HCT116 (cell line): ENCODE data around the gene HCRT. TPM values are rescaled to one million over a fixed set of nuclear protein-coding genes. Genes with fewer than 3 reads are reported as not detected.

Experiments used
- ATAC-seq: fragments of 200-7000 bp; cut with Tn5 transposase; 2 replicates; pipeline ENCODE4 v1.9.1; 2020; ENCODE audit warnings: mild to moderate bottlenecking, moderate library complexity
- BruUV-seq: library from RNA; stranded (reverse); fragments of 400-500 nt; replicated peaks from 2 replicates; lab custom pipeline; 2021; lab: Mats Ljungman, UMichigan
- CTCF ChIA-PET: fragments of 300-600 bp; sonication (Branson Sonifier 250); formaldehyde crosslinking; loops from one replicate; lab custom pipeline; 2021; ENCODE audit warnings: antibody characterized with exemption; lab: Charles Lee
- POLR2A ChIA-PET: fragments of 300-600, 350-600 bp; sonication (Branson Sonifier 250); formaldehyde crosslinking; loops from one replicate; lab custom pipeline; 2021; ENCODE audit warnings: antibody characterized with exemption; lab: Charles Lee
- RAD21 ChIA-PET, 2 experiments: fragments of 300-600 bp; sonication (Branson Sonifier 250); formaldehyde crosslinking; loops; one replicate each; lab custom pipeline; 2023; ENCODE audit warnings: low total read pairs in 2 of 2; ENCODE audit not compliant: uncharacterized antibody in 2 of 2, unreplicated experiment in 2 of 2, low non-redundant PET in 1 of 2; lab: Charles Lee
- DNase-seq: peaks from one replicate; pipeline ENCODE4 v3.0.0-alpha.2; 2010; ENCODE audit warnings: low read depth, low spot score
- H2AFZ ChIP-seq: fragments of 200-600 bp; shearing (Covaris generic), sonication (generic); 2 replicates; pipeline ENCODE4 v1.6.1; 2017; ENCODE audit warnings: low read depth, mixed run types, mixed read lengths, antibody characterized with exemption, low read length; ENCODE audit not compliant: poor library complexity, severe bottlenecking
- H3K27ac ChIP-seq: 2 replicates; pipeline ENCODE4 v1.5.1; 2012; ENCODE audit warnings: low read depth, low read length
- H3K27me3 ChIP-seq: fragments of 200-600 bp; sonication (generic); 2 replicates; pipeline ENCODE4 v1.6.1; 2016; ENCODE audit warnings: mixed run types, low read length, mixed read lengths; ENCODE audit not compliant: insufficient read depth
- H3K36me3 ChIP-seq, 2 experiments: fragments of 200-500 bp in 1 of 2; fragments of 200-600 bp in 1 of 2; sonication (Bioruptor generic) in 1 of 2; sonication (generic) in 1 of 2; 2 replicates each; pipeline versions ENCODE4 v1.5.1 to v1.6.1; 2014 to 2016; ENCODE audit warnings: low read length in 2 of 2, inconsistent platforms in 1 of 2, mixed read lengths in 1 of 2, mixed run types in 1 of 2; ENCODE audit not compliant: insufficient read depth in 2 of 2, control insufficient read depth in 1 of 2
- H3K4me1 ChIP-seq, 2 experiments: fragments of 200-600 bp in 1 of 2; sonication (generic) in 1 of 2; 2 replicates each; pipeline versions ENCODE4 v1.5.1 to v1.6.1; 2012 to 2017; ENCODE audit warnings: low read length in 2 of 2, inconsistent platforms in 1 of 2, mild to moderate bottlenecking in 1 of 2, mixed read lengths in 1 of 2, mixed run types in 1 of 2, moderate library complexity in 1 of 2; ENCODE audit not compliant: insufficient read depth in 2 of 2, control insufficient read depth in 1 of 2
- H3K4me2 ChIP-seq: fragments of 200-600 bp; sonication (generic); 2 replicates; pipeline ENCODE4 v1.6.1; 2017; ENCODE audit warnings: mixed run types, low read length, mixed read lengths
- H3K4me3 ChIP-seq, 2 experiments: fragments of 200-600 bp in 1 of 2; sonication (generic) in 1 of 2; replicated peaks in 1 of 2; 2 replicates each; pipeline ENCODE4 v1.5.1; 2011 to 2016; ENCODE audit warnings: low read length in 2 of 2, control low read depth in 1 of 2, low read depth in 1 of 2, mild to moderate bottlenecking in 1 of 2, mixed read lengths in 1 of 2, mixed run types in 1 of 2
- H3K79me2 ChIP-seq: fragments of 200-600 bp; sonication (generic); 2 replicates; pipeline ENCODE4 v1.6.1; 2017; ENCODE audit warnings: mild to moderate bottlenecking, mixed run types, low read length, moderate library complexity, mixed read lengths; ENCODE audit not compliant: insufficient read depth
- H3K9ac ChIP-seq: fragments of 200-600 bp; sonication (generic); 2 replicates; pipeline ENCODE4 v1.6.1; 2016; ENCODE audit warnings: low read length, mixed read lengths
- H3K9me2 ChIP-seq: fragments of 200-600 bp; sonication (generic), shearing (Covaris generic); 2 replicates; pipeline ENCODE4 v1.6.1; 2017; ENCODE audit warnings: mixed run types, mild to moderate bottlenecking, moderate library complexity; ENCODE audit not compliant: insufficient read depth
- H3K9me3 ChIP-seq, 2 experiments: fragments of 200-500 bp in 1 of 2; fragments of 200-600 bp in 1 of 2; sonication (Bioruptor generic) in 1 of 2; sonication (generic) in 1 of 2; 2 replicates each; pipeline ENCODE4 v1.6.1; 2014 to 2017; ENCODE audit warnings: low read length in 2 of 2, mixed read lengths in 2 of 2, inconsistent platforms in 1 of 2, low read depth in 1 of 2, mild to moderate bottlenecking in 1 of 2, mixed run types in 1 of 2, moderate library complexity in 1 of 2; ENCODE audit not compliant: control insufficient read depth in 1 of 2, insufficient read depth in 1 of 2
- H4K20me1 ChIP-seq: fragments of 200-600 bp; sonication (generic), shearing (Covaris generic); 2 replicates; pipeline ENCODE4 v1.6.1; 2017; ENCODE audit warnings: mixed run types, mild to moderate bottlenecking, moderate library complexity; ENCODE audit not compliant: insufficient read depth
- CBX3 ChIP-seq: IDR thresholded peaks from 2 replicates; pipeline ENCODE4 v1.6.1; 2012; ENCODE audit warnings: low read depth
- CEBPB ChIP-seq: IDR thresholded peaks from 2 replicates; pipeline ENCODE4 v1.6.1; 2012; ENCODE audit warnings: low read depth
- EZH2 ChIP-seq: fragments of 200-600 bp; sonication (generic); IDR thresholded peaks from 2 replicates; pipeline ENCODE4 v1.6.1; 2017; ENCODE audit warnings: antibody characterized with exemption, mixed run types
- EZH2phosphoT487 ChIP-seq: fragments of 200-600 bp; IDR thresholded peaks from 2 replicates; pipeline ENCODE4 v1.6.1; 2018; ENCODE audit warnings: antibody characterized with exemption, borderline replicate concordance
- JUND ChIP-seq: IDR thresholded peaks from 2 replicates; pipeline ENCODE4 v1.6.1; 2012
- POLR2AphosphoS5 ChIP-seq: IDR thresholded peaks from 2 replicates; pipeline ENCODE4 v1.6.1; 2011; ENCODE audit warnings: mild to moderate bottlenecking, low read depth, low read length, moderate library complexity
- RAD21 ChIP-seq: IDR thresholded peaks from 2 replicates; pipeline ENCODE4 v1.6.1; 2012; ENCODE audit warnings: low read depth, mild to moderate bottlenecking
- SP1 ChIP-seq: IDR thresholded peaks from 2 replicates; pipeline ENCODE4 v1.6.1; 2012; ENCODE audit warnings: low read depth
- ZFX ChIP-seq: fragments of 450-650 bp; IDR thresholded peaks from 2 replicates; pipeline ENCODE4 v1.6.1; 2017
- intact Hi-C: fragments of 100-400 bp; cut with micrococcal nuclease; formaldehyde crosslinking; loops from 2 replicates; pipeline ENCODE4 v1.10.0; 2022
- total RNA-seq: library from RNA; stranded (reverse); gene quantifications from one replicate; pipeline ENCODE4 v1.2.1, GENCODE V29; 2021; ENCODE audit not compliant: unreplicated experiment
- TF ChIP-seq, protein P1 (sequence below): IDR thresholded peaks from 2 replicates; pipeline ENCODE4 v1.6.1; 2012
- TF ChIP-seq, protein P2 (sequence below): IDR thresholded peaks from 2 replicates; pipeline ENCODE4 v1.6.1; 2012
- TF ChIP-seq, protein P3 (sequence below), 3 experiments: fragments of 200-600 bp in 1 of 3; sonication (generic) in 1 of 3; IDR thresholded peaks in 2 of 3; conservative IDR thresholded peaks in 1 of 3; 2 replicates each; pipeline ENCODE4 v1.5.1; 2012 to 2017; ENCODE audit warnings: low read depth in 2 of 3, low read length in 2 of 3, antibody characterized with exemption in 1 of 3, borderline replicate concordance in 1 of 3, control low read depth in 1 of 3, mild to moderate bottlenecking in 1 of 3, mixed read lengths in 1 of 3, mixed run types in 1 of 3, moderate library complexity in 1 of 3; ENCODE audit not compliant: insufficient read depth in 1 of 3

HCRT gene
- total RNA-seq, 1 experiment from 2014 or later: not detected

DNA sequence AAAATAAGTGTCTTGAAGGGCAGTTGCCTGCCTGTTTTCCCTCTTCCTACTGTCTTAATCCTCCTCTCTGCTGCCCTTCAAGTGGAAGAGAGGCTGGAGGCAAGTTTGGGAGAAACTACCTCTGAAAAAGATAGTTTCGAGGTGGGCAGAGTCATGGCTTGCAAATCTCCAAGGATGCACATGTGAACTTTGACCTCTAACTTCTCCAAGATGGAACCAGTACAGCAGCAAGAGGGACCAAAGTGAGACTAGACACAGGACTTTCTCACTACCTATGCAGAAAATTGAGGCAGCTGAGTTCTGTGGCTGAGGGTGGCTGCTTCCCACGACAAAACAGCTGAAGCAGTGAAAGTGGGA, 3.4 kb downstream of the HCRT start:
- intact Hi-C loops: no loop called here
- no peak overlapping the region for H3K9ac ChIP-seq
- no peak for DNase-seq
- H3K9me3 ChIP-seq: no peaks in the 10 kb centered on the region
- no peaks in the 10 kb centered on the region for H3K9me2 ChIP-seq
- POLR2A ChIA-PET: no interaction called here
- CTCF ChIA-PET: interaction anchor here (0.5 to 1.2 kb wide), 3 partner anchors 22 to 236 kb away, joined by 3 read pairs; no protein-coding TSS in a partner anchor
- H3K79me2 ChIP-seq: no peaks in the 10 kb centered on the region
- ATAC-seq: no peak
- H3K27me3 ChIP-seq: no peaks in the 10 kb centered on the region
- H4K20me1 ChIP-seq: no peaks in the 10 kb centered on the region
- H3K4me2 ChIP-seq: no peak overlapping the region
- peaks cover 14 to 27% of the 10 kb centered on the region in 2 experiments for H3K4me1 ChIP-seq
- H3K4me3 ChIP-seq: no peak overlapping the region
- no TSS peak for BruUV-seq
- TF ChIP-seq JUND: no peak
- TF ChIP-seq CBX3: no peak
- TF ChIP-seq ZFX: no peak
- TF ChIP-seq SP1: no peak
- TF ChIP-seq, protein P1, sequence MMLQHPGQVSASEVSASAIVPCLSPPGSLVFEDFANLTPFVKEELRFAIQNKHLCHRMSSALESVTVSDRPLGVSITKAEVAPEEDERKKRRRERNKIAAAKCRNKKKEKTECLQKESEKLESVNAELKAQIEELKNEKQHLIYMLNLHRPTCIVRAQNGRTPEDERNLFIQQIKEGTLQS: no peak
- TF ChIP-seq EZH2: no peak
- TF ChIP-seq, protein P2, sequence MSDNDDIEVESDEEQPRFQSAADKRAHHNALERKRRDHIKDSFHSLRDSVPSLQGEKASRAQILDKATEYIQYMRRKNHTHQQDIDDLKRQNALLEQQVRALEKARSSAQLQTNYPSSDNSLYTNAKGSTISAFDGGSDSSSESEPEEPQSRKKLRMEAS: no peak
- TF ChIP-seq, protein P3, sequence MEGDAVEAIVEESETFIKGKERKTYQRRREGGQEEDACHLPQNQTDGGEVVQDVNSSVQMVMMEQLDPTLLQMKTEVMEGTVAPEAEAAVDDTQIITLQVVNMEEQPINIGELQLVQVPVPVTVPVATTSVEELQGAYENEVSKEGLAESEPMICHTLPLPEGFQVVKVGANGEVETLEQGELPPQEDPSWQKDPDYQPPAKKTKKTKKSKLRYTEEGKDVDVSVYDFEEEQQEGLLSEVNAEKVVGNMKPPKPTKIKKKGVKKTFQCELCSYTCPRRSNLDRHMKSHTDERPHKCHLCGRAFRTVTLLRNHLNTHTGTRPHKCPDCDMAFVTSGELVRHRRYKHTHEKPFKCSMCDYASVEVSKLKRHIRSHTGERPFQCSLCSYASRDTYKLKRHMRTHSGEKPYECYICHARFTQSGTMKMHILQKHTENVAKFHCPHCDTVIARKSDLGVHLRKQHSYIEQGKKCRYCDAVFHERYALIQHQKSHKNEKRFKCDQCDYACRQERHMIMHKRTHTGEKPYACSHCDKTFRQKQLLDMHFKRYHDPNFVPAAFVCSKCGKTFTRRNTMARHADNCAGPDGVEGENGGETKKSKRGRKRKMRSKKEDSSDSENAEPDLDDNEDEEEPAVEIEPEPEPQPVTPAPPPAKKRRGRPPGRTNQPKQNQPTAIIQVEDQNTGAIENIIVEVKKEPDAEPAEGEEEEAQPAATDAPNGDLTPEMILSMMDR (IDR thresholded peaks at IDR 0.05 in 2 of 3, conservative IDR thresholded peaks at IDR 0.05 in 1 of 3; ENCODE audit: borderline replicate concordance in 1 of 3, insufficient read depth in 1 of 3, low read depth in 2 of 3, low read length in 2 of 3): no peak
- no peak for TF ChIP-seq CEBPB
- TF ChIP-seq POLR2AphosphoS5: no peak
- no peak for TF ChIP-seq RAD21
- no peak for TF ChIP-seq EZH2phosphoT487
- RAD21 ChIA-PET: no interaction called here
- H2AFZ ChIP-seq: no peak overlapping the region
- no peak overlapping the region for H3K27ac ChIP-seq
- H3K36me3 ChIP-seq: no peaks in the 10 kb centered on the region
